HepG2 (cell line): ENCODE results near the gene SDR39U1. TPM values are rescaled to one million over a fixed set of nuclear protein-coding genes. Genes with fewer than 3 reads are reported as not detected.
A peak's percentile ranks its signal among the peaks of the same experiment; 100 is the strongest.

ENCODE experiments used
- CEBPZ ChIP-seq: IDR thresholded peaks from 2 replicates; pipeline ENCODE4 v1.6.1; 2012; ENCODE audit warnings: low read length, improper control_type of control experiment
- FOXP1 ChIP-seq, 2 experiments: fragments of 450-650 bp in 1 of 2; IDR thresholded peaks; 2 replicates each; pipeline ENCODE4 v1.6.1; 2017 to 2018; ENCODE audit warnings: antibody characterized with exemption in 1 of 2
- HES4 ChIP-seq: sonication (generic); formaldehyde crosslinking; IDR thresholded peaks from 2 replicates; pipeline ENCODE4 v1.9.0; 2021; ENCODE audit warnings: mild to moderate bottlenecking, missing genetic modification reagents, borderline replicate concordance
- KDM3A ChIP-seq: IDR thresholded peaks from 2 replicates; pipeline ENCODE4 v1.6.1; 2018; ENCODE audit warnings: low read depth, missing compliant biosample characterization
- MAX ChIP-seq: IDR thresholded peaks from 2 replicates; pipeline ENCODE4 v1.6.1; 2012; ENCODE audit warnings: inconsistent platforms
- MTERF4 ChIP-seq: sonication (generic); formaldehyde crosslinking; IDR thresholded peaks from 2 replicates; pipeline ENCODE4 v1.8.0; 2023; ENCODE audit warnings: mild to moderate bottlenecking, missing genetic modification reagents
- MTF2 ChIP-seq: sonication (generic); formaldehyde crosslinking; IDR thresholded peaks from 2 replicates; pipeline ENCODE4 v1.5.0; 2020; ENCODE audit warnings: missing genetic modification reagents, borderline replicate concordance
- NKX3-1 ChIP-seq: sonication (generic); formaldehyde crosslinking; IDR thresholded peaks from 2 replicates; pipeline ENCODE4 v1.5.0; 2020; ENCODE audit warnings: missing genetic modification reagents
- PREB ChIP-seq: sonication (generic); formaldehyde crosslinking; IDR thresholded peaks from 2 replicates; pipeline ENCODE4 v1.4.0; 2020; ENCODE audit warnings: missing genetic modification reagents
- RFX5 ChIP-seq: IDR thresholded peaks from 2 replicates; pipeline ENCODE4 v1.6.1; 2011; ENCODE audit warnings: low read depth, low read length, improper control_type of control experiment
- SMAD1 ChIP-seq: sonication (generic); formaldehyde crosslinking; IDR thresholded peaks from 2 replicates; pipeline ENCODE4 v1.4.0; 2020; ENCODE audit warnings: missing genetic modification reagents, low read depth, mild to moderate bottlenecking, borderline replicate concordance
- SNRNP70 ChIP-seq: fragments of 200-400 bp; formaldehyde crosslinking; IDR thresholded peaks from 2 replicates; pipeline ENCODE4 v1.6.1; 2017; ENCODE audit warnings: mild to moderate bottlenecking, low read depth, low read length, moderate library complexity
- SRF ChIP-seq: IDR thresholded peaks from 2 replicates; pipeline ENCODE4 v1.6.1; 2011; ENCODE audit warnings: mild to moderate bottlenecking, low read depth, low read length, moderate library complexity
- TFDP1 ChIP-seq: IDR thresholded peaks from 2 replicates; pipeline ENCODE4 v1.6.1; 2016; ENCODE audit warnings: missing compliant biosample characterization, missing genetic modification reagents, borderline replicate concordance
- THRA ChIP-seq: sonication (generic); formaldehyde crosslinking; IDR thresholded peaks from 2 replicates; pipeline ENCODE4 v1.4.0; 2020; ENCODE audit warnings: missing genetic modification reagents, borderline replicate concordance
- YEATS4 ChIP-seq: sonication (generic); formaldehyde crosslinking; IDR thresholded peaks from 2 replicates; pipeline ENCODE4 v1.4.0; 2020; ENCODE audit warnings: missing genetic modification reagents, borderline replicate concordance
- ZFP36L2 ChIP-seq: sonication (generic); formaldehyde crosslinking; IDR thresholded peaks from 2 replicates; pipeline ENCODE4 v1.4.0; 2020; ENCODE audit warnings: missing genetic modification reagents
- ZNF496 ChIP-seq: sonication (generic); formaldehyde crosslinking; IDR thresholded peaks from 2 replicates; pipeline ENCODE4 v1.8.1; 2023; ENCODE audit warnings: mild to moderate bottlenecking, moderate library complexity, missing genetic modification reagents; ENCODE audit not compliant: insufficient replicate concordance
- ZNF557 ChIP-seq: sonication (generic); formaldehyde crosslinking; IDR thresholded peaks from 2 replicates; pipeline ENCODE4 v1.4.0; 2020; ENCODE audit warnings: missing genetic modification reagents
- ZNF614 ChIP-seq: IDR thresholded peaks from 2 replicates; pipeline ENCODE4 v1.6.1; 2018; ENCODE audit warnings: missing biosample characterization, missing genetic modification reagents, inconsistent platforms, borderline replicate concordance
- polyA plus RNA-seq, 8 experiments: library from polyadenylated mRNA; depleted of rRNA in 3 of 8; stranded (reverse) in 7 of 8; unstranded in 1 of 8; fragments of >200 nt; fragmentation: Illumina TruSeq in 4 of 8; extraction: Trizol in 4 of 8; gene quantifications; 2 replicates each; pipeline versions ENCODE4 v1.2.1 to v1.2.3, GENCODE V29; 2011 to 2016; ENCODE audit warnings: low read depth in 4 of 8, missing spikeins in 1 of 8, mixed read lengths in 1 of 8; ENCODE audit not compliant: insufficient read depth in 1 of 8
- total RNA-seq, 5 experiments: library from RNA; depleted of rRNA; stranded (reverse); fragments of >200 nt; fragmentation: Illumina TruSeq; extraction: Trizol; gene quantifications; 2 replicates each; pipeline ENCODE4 v1.2.3, GENCODE V29; 2016; ENCODE audit warnings: low read depth in 1 of 5

SDR39U1 gene
- total and polyA plus RNA-seq, 2 of the 13 experiments (the other 11 are each of a cell fraction or from before 2014, with no cell fraction given), result 34.4 to 129 TPM

- TF ChIP-seq PREB (CRISPR knock-in tag) (no peak), NKX3-1 (CRISPR knock-in tag) (no peak), ZNF614 (peak; percentile 94; the same call in 1 of the 2 replicates), HES4 (CRISPR knock-in tag) (no peak), MTERF4 (no peak), SMAD1 (CRISPR knock-in tag) (no peak), MAX (no peak), ZNF496 (no peak), SNRNP70 (no peak), ZFP36L2 (CRISPR knock-in tag) (no peak), FOXP1 (IDR thresholded peaks at IDR 0.05) (no peak), FOXP1 (CRISPR knock-in tag; IDR thresholded peaks at IDR 0.05) (peak; percentile 74), CEBPZ (no peak), SRF (peak; percentile 56; the same call in 1 of the 2 replicates), YEATS4 (CRISPR knock-in tag) (0 out of 2 replicates have a peak, but pooled peaks have one; percentile 6), MTF2 (no peak), THRA (CRISPR knock-in tag) (peak; percentile 64; the same call in 1 of the 2 replicates), RFX5 (no peak), KDM3A (CRISPR knock-in tag) (peak; percentile 82; the same call in 1 of the 2 replicates), TFDP1 (CRISPR knock-in tag) (no peak; the same call in 1 of the 2 replicates), ZNF557 (CRISPR knock-in tag) (no peak)
Measured at GRCh38 chr14:24426912-24427536, 15.6 kb downstream of the SDR39U1 start (continued).
